Measurements from ENCODE around the gene DCAKD. TPM values are rescaled to one million over a fixed set of nuclear protein-coding genes. Genes with fewer than 3 reads are reported as not detected.
A peak's percentile ranks its signal among the peaks of the same experiment; 100 is the strongest.

Gene DCAKD
- total RNA-seq, 4 donors from 2014 or later = 9.8 to 14.4 (median 12.3) TPM

DNA sequence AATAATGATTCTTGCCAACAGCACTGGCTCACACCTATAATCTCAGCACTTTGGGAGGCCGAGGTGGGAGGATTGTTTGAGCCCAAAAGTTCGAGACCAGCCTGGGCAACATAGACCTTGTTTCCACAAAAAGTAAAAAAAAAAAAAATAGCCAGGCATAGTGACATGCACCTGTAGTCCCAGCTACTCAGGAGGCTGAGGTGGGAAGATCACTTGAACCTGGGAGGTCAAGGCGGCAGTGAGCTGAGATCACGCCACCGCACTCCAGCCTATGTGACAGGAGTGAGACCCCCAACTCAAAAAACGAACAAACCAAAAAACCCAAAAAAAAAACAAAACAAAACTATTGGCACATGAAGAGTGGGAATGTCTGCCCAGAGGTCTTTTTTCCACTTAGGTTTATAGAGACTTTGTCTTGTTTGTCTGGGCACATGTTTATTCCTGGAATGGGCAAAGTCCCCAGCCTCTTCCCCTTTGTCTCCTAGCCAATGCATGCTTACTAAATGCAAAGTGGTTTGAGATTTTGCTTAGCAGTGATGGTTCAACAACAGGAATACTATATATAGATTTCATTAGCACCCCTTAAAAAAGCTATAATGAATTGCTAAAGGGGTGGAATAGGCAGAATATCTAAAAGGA lies 35.6 kb upstream of the DCAKD start:
- TF ChIP-seq, protein P1, sequence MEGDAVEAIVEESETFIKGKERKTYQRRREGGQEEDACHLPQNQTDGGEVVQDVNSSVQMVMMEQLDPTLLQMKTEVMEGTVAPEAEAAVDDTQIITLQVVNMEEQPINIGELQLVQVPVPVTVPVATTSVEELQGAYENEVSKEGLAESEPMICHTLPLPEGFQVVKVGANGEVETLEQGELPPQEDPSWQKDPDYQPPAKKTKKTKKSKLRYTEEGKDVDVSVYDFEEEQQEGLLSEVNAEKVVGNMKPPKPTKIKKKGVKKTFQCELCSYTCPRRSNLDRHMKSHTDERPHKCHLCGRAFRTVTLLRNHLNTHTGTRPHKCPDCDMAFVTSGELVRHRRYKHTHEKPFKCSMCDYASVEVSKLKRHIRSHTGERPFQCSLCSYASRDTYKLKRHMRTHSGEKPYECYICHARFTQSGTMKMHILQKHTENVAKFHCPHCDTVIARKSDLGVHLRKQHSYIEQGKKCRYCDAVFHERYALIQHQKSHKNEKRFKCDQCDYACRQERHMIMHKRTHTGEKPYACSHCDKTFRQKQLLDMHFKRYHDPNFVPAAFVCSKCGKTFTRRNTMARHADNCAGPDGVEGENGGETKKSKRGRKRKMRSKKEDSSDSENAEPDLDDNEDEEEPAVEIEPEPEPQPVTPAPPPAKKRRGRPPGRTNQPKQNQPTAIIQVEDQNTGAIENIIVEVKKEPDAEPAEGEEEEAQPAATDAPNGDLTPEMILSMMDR (IDR thresholded peaks at IDR 0.05 in 4 of 5, conservative IDR thresholded peaks at IDR 0.05 in 1 of 5) = no peak
- ATAC-seq (peak; percentile 25 to 27), DNase-seq (no peak)
- Histone ChIP-seq H3K4me3 (no peak overlapping the region), H3K27me3 (no peaks in the 10 kb centered on the region), H3K9me3 (no peaks in the 10 kb centered on the region), H3K36me3 (peaks cover 9 to 87% of the 10 kb centered on the region in 2 donors), H3K4me1 (peaks cover 44 to 53% of the 10 kb centered on the region in 2 donors), H3K27ac (peak overlapping the region; percentile 88 to 97 (median 96))
- in situ Hi-C loops (cut with MboI; ENCODE audit: low sequenced_read_pairs in 4 of 4) = no loop called here
- intact Hi-C loops (cut with DNase I; ENCODE audit: low total_unique reads) = no loop called here

DNA sequence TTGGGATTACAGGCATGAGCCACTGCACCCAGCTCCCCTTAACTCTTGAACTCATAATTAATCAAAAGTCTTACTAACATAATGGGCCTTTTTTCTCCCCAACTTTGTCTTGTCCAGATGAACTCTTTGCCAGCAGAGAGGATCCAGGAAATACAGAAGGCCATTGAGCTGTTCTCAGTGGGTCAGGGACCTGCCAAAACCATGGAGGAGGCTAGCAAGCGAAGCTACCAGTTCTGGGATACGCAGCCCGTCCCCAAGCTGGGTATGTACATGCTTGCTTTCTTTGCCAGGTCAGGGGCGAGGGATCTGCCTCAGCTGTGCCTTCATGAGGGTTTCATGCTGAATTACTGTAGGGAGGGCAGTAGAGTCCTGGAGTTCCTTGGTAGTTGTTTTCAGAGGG lies 35.0 kb upstream of the DCAKD start:
- Histone ChIP-seq H3K4me1 (peaks cover 38 to 48% of the 10 kb centered on the region in 2 donors), H3K36me3 (peaks cover 9 to 92% of the 10 kb centered on the region in 2 donors), H3K27me3 (no peaks in the 10 kb centered on the region), H3K9me3 (no peaks in the 10 kb centered on the region), H3K27ac (peak overlapping the region; percentile 88 to 97 (median 96)), H3K4me3 (no peak overlapping the region)
- DNase-seq = no peak
- intact Hi-C loops (cut with DNase I; ENCODE audit: low total_unique reads) (no loop called here), in situ Hi-C loops (cut with MboI; ENCODE audit: low sequenced_read_pairs in 4 of 4) (no loop called here)
- TF ChIP-seq POLR2A (IDR thresholded peaks at IDR 0.05) = no peak
- TF ChIP-seq, protein P1 (IDR thresholded peaks at IDR 0.05 in 4 of 5, conservative IDR thresholded peaks at IDR 0.05 in 1 of 5) = no peak
- ATAC-seq = no peak

DNA sequence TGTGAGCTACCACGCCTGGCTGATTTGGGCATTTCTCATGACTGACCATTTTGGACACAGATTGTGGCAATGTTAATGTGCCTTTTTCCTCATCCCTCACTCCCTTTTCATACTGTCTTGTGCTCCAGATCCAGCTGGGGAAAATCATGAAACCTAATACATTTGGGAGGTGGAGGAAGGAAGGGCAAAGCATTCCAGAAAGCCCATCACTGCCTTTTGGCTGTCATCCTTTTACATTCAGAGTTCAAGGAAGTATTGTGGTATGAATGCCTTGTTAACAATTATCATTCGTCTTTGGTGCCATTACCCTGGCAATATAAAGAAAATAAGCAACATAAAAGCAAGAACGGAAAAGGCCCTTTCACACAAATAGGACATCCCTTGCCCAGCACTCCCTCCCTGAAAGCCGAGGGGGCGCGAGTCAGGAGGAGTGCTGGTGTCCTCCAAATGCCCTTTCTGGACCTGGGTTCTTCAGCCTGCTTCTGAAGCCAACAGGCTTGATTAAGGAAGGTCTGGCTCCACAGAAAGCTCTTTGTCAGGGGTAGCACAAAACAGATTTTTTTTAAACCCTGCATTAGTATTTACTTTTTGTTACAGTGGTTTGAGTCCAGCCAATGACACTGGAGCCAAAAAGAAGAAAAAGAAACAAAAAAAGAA lies 29.7 kb upstream of the DCAKD start:
- ATAC-seq (no peak), DNase-seq (no peak)
- peaks cover 9 to 55% of the 10 kb centered on the region in 2 donors for H3K36me3 ChIP-seq
- TF ChIP-seq, protein P1 (IDR thresholded peaks at IDR 0.05 in 4 of 5, conservative IDR thresholded peaks at IDR 0.05 in 1 of 5) = no peak
- no peak for TF ChIP-seq POLR2A (IDR thresholded peaks at IDR 0.05)
- H3K27ac ChIP-seq = peak overlapping the region; percentile 1 to 52 (median 39)
- no peaks in the 10 kb centered on the region for H3K27me3 ChIP-seq
- H3K4me3 ChIP-seq = no peak overlapping the region
- in situ Hi-C loops (cut with MboI; ENCODE audit: low sequenced_read_pairs in 4 of 4) = no loop called here
- H3K9me3 ChIP-seq = no peaks in the 10 kb centered on the region
- intact Hi-C loops (cut with DNase I; ENCODE audit: low total_unique reads) = no loop called here
- H3K4me1 ChIP-seq = peaks cover 12 to 16% of the 10 kb centered on the region in 2 donors

DNA sequence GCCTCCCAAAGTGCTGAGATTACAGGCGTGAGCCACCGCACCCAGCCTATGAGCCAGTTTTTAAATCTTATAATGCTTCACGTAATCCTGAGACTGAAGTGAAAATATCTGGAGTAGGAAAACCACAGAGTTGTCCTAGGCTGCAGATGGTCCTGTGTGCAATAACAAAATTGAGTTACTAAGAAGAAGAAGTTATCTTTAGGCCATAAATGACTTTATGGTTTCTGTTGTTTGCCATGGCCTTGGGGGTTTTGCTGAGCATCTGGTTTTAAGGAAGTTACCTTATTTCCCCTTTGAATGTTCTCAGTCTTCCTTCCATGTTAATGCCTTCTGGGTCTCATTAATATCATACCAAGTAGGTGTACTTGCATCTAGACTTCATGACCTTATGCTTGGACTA lies 26.2 kb upstream of the DCAKD start:
- in situ Hi-C loops (cut with MboI; ENCODE audit: low sequenced_read_pairs in 4 of 4) = no loop called here
- Histone ChIP-seq H3K27me3 (no peaks in the 10 kb centered on the region), H3K4me3 (no peak overlapping the region), H3K4me1 (peaks cover 15 to 27% of the 10 kb centered on the region in 2 donors), H3K27ac (peak overlapping the region; percentile 20 to 67 (median 50)), H3K36me3 (peaks cover 2 to 25% of the 10 kb centered on the region in 2 donors), H3K9me3 (no peaks in the 10 kb centered on the region)
- DNase-seq (no peak), ATAC-seq (no peak)
- TF ChIP-seq, protein P1 (IDR thresholded peaks at IDR 0.05 in 4 of 5, conservative IDR thresholded peaks at IDR 0.05 in 1 of 5) = no peak
- TF ChIP-seq POLR2A (IDR thresholded peaks at IDR 0.05) = no peak
- intact Hi-C loops (cut with DNase I; ENCODE audit: low total_unique reads) = no loop called here
